ENCODE data around the gene ZDHHC14.

DNA sequence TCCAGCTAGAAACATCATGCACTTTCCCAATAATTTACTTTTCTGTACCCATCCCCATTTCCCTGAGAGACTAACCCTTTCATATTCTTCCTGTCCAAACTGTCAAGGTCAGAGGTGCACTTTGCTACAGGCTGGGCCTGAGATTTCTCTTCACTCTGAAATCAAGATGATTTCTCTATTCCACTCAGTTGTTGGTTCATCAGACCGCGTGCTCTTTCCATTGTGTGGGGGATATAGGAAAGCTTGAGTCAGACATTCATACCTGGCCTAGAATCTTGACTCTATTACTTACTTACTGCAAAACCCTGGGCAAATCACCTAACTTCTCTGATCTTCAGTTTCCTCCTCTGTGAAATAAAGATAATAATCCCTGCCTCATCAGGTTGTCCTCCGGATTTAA, 4.7 kb upstream of the ZDHHC14 start:
- TF ChIP-seq, protein P1, sequence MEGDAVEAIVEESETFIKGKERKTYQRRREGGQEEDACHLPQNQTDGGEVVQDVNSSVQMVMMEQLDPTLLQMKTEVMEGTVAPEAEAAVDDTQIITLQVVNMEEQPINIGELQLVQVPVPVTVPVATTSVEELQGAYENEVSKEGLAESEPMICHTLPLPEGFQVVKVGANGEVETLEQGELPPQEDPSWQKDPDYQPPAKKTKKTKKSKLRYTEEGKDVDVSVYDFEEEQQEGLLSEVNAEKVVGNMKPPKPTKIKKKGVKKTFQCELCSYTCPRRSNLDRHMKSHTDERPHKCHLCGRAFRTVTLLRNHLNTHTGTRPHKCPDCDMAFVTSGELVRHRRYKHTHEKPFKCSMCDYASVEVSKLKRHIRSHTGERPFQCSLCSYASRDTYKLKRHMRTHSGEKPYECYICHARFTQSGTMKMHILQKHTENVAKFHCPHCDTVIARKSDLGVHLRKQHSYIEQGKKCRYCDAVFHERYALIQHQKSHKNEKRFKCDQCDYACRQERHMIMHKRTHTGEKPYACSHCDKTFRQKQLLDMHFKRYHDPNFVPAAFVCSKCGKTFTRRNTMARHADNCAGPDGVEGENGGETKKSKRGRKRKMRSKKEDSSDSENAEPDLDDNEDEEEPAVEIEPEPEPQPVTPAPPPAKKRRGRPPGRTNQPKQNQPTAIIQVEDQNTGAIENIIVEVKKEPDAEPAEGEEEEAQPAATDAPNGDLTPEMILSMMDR (IDR thresholded peaks at IDR 0.05): no peak
- no peak for TF ChIP-seq POLR2A (IDR thresholded peaks at IDR 0.05)

Measured in prostate gland (tissue), 2 donors.